ENCODE results near the gene OR2T35. TPM values are rescaled to one million over a fixed set of nuclear protein-coding genes. Genes with fewer than 3 reads are reported as not detected.
"Not testable (repeated sequence)": the region's sequence is repeated elsewhere in the genome, so short reads cannot be mapped to it uniquely, and the experiment has no call there.

Gene OR2T35
- not detected in 2 replicates for total RNA-seq (2014; rRNA removed; shearing (Covaris generic))
- not detected in 2 replicates for polyA plus RNA-seq (2016; fragmentation: Nextera tagmentation; extraction: Ambion mirVana)

- H3K9me2 ChIP-seq (ENCODE audit: insufficient read depth); H3K9me3 ChIP-seq (ENCODE audit: low read depth); H3K4me1 ChIP-seq (ENCODE audit: insufficient read depth); H3K9ac ChIP-seq; H4K20me1 ChIP-seq (ENCODE audit: insufficient read depth); in situ Hi-C loops (cut with MboI); DNase-seq; H3K27me3 ChIP-seq (replicated peaks; ENCODE audit: insufficient read depth); H3F3A ChIP-seq (ENCODE audit: insufficient read depth); H3K27ac ChIP-seq; H3K79me2 ChIP-seq (ENCODE audit: insufficient read depth); H3K4me2 ChIP-seq (ENCODE audit: unreplicated experiment); H2AFZ ChIP-seq; H3K36me3 ChIP-seq (ENCODE audit: low read depth); H3K4me3 ChIP-seq: not testable (repeated sequence)
- WGBS, 2 experiments (ENCODE audit: low coverage in 1 of 2, low lambda C conversion rate in 2 of 2, missing lambda C conversion rate in 2 of 2): 41 to 50% methylated on average over 1 of the region's 3 CpGs
These were observed at the start of gene OR2T35 for GRCh38 chr1:248645178-248645577. Gene OR2T35 (minus strand): TSS chr1:248645278. CDS start chr1:248639258, 6,020 bp downstream.

- Histone ChIP-seq H3K27ac (no peak overlapping the region), H3K4me2 (ENCODE audit: unreplicated experiment) (no peak overlapping the region), H3F3A (ENCODE audit: insufficient read depth) (no peaks in the 10 kb centered on the region), H3K9me3 (ENCODE audit: low read depth) (no peaks in the 10 kb centered on the region), H3K27me3 (replicated peaks; ENCODE audit: insufficient read depth) (no peaks in the 10 kb centered on the region), H4K20me1 (ENCODE audit: insufficient read depth) (no peaks in the 10 kb centered on the region), H3K79me2 (ENCODE audit: insufficient read depth) (no peaks in the 10 kb centered on the region), H3K4me1 (ENCODE audit: insufficient read depth) (no peaks in the 10 kb centered on the region), H3K4me3 (no peak overlapping the region), H3K9ac (no peak overlapping the region), H3K9me2 (ENCODE audit: insufficient read depth) (no peaks in the 10 kb centered on the region), H2AFZ (no peak overlapping the region), H3K36me3 (ENCODE audit: low read depth) (no peaks in the 10 kb centered on the region)
- no peak for DNase-seq
- 57 to 59% methylated on average over 32 to 51 of the region's 51 CpGs for WGBS, 2 experiments (ENCODE audit: low coverage in 1 of 2, low lambda C conversion rate in 2 of 2, missing lambda C conversion rate in 2 of 2)
- TF ChIP-seq EZH2phosphoT487 (IDR thresholded peaks at IDR 0.05; ENCODE audit: insufficient read depth, low read depth): no peak
- TF ChIP-seq EZH2 (IDR thresholded peaks at IDR 0.05; ENCODE audit: insufficient read depth, poor library complexity, severe bottlenecking): no peak
- in situ Hi-C loops (cut with MboI): no loop called here
These were observed 46.6 kb upstream of the OR2T35 start for GRCh38 chr1:248691567-248692155.

GRCh38 chr1:248688527-248689298 lies 43.6 kb upstream of the OR2T35 start:
- H2AFZ ChIP-seq: no peak overlapping the region
- no peaks in the 10 kb centered on the region for H3K79me2 ChIP-seq (ENCODE audit: insufficient read depth)
- DNase-seq: no peak
- H3K9me3 ChIP-seq (ENCODE audit: low read depth): no peaks in the 10 kb centered on the region
- TF ChIP-seq EZH2phosphoT487 (IDR thresholded peaks at IDR 0.05; ENCODE audit: insufficient read depth, low read depth) (no peak), EZH2 (IDR thresholded peaks at IDR 0.05; ENCODE audit: insufficient read depth, poor library complexity, severe bottlenecking) (no peak)
- no peaks in the 10 kb centered on the region for H3K9me2 ChIP-seq (ENCODE audit: insufficient read depth)
- no peaks in the 10 kb centered on the region for H3K27me3 ChIP-seq (replicated peaks; ENCODE audit: insufficient read depth)
- no peaks in the 10 kb centered on the region for H3K4me1 ChIP-seq (ENCODE audit: insufficient read depth)
- H3F3A ChIP-seq (ENCODE audit: insufficient read depth): no peaks in the 10 kb centered on the region
- no peaks in the 10 kb centered on the region for H3K36me3 ChIP-seq (ENCODE audit: low read depth)
- H4K20me1 ChIP-seq (ENCODE audit: insufficient read depth): no peaks in the 10 kb centered on the region
- H3K4me2 ChIP-seq (ENCODE audit: unreplicated experiment): no peak overlapping the region
- H3K27ac ChIP-seq: no peak overlapping the region
- in situ Hi-C loops (cut with MboI): no loop called here
- H3K4me3 ChIP-seq: no peak overlapping the region
- no peak overlapping the region for H3K9ac ChIP-seq
- 27 to 37% methylated on average over 4 of the region's 4 CpGs for WGBS, 2 experiments (ENCODE audit: low coverage in 1 of 2, low lambda C conversion rate in 2 of 2, missing lambda C conversion rate in 2 of 2)

GRCh38 chr1:248686815-248687214 lies 41.7 kb upstream of the OR2T35 start:
- no peaks in the 10 kb centered on the region for H3K4me1 ChIP-seq (ENCODE audit: insufficient read depth)
- H3K9ac ChIP-seq: no peak overlapping the region
- H3K9me3 ChIP-seq (ENCODE audit: low read depth): no peaks in the 10 kb centered on the region
- DNase-seq: no peak
- no peak overlapping the region for H2AFZ ChIP-seq
- no peak overlapping the region for H3K4me2 ChIP-seq (ENCODE audit: unreplicated experiment)
- no peak overlapping the region for H3K4me3 ChIP-seq
- H3K36me3 ChIP-seq (ENCODE audit: low read depth): no peaks in the 10 kb centered on the region
- H4K20me1 ChIP-seq (ENCODE audit: insufficient read depth): no peaks in the 10 kb centered on the region
- no peak for TF ChIP-seq EZH2 (IDR thresholded peaks at IDR 0.05; ENCODE audit: insufficient read depth, poor library complexity, severe bottlenecking)
- TF ChIP-seq EZH2phosphoT487 (IDR thresholded peaks at IDR 0.05; ENCODE audit: insufficient read depth, low read depth): no peak
- no peaks in the 10 kb centered on the region for H3K27me3 ChIP-seq (replicated peaks; ENCODE audit: insufficient read depth)
- 11 to 20% methylated on average over 3 of the region's 3 CpGs for WGBS, 2 experiments (ENCODE audit: low coverage in 1 of 2, low lambda C conversion rate in 2 of 2, missing lambda C conversion rate in 2 of 2)
- H3K27ac ChIP-seq: no peak overlapping the region
- no peaks in the 10 kb centered on the region for H3K9me2 ChIP-seq (ENCODE audit: insufficient read depth)
- no peaks in the 10 kb centered on the region for H3K79me2 ChIP-seq (ENCODE audit: insufficient read depth)
- in situ Hi-C loops (cut with MboI): no loop called here
- H3F3A ChIP-seq (ENCODE audit: insufficient read depth): no peaks in the 10 kb centered on the region

Measured in GM23248 (cell line).